ENCODE measurements around the gene SLC15A3. TPM values are rescaled to one million over a fixed set of nuclear protein-coding genes. Genes with fewer than 3 reads are reported as not detected.

Gene SLC15A3
- polyA plus RNA-seq, 1 donor from 2014 or later = not detected

DNA sequence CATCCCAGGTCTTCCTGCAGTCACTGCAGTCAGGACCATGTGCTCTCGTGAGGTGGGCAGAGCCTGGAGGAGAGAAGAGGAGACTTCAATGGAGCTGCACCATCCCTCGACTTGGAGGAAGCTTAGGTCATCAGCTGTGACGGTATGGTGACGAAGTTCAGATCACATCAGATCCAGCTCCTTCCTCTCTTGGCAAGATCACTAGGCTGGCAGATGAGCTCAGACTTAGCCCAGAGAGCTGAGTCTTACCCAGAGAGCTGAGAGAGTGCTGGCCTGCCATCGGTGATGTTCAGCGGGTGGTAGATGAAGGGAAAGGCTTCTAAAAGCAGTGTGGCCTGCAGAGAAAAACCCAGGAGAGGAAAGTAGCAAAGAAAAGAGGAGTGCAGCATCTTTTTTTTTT, 1.8 kb upstream of the SLC15A3 start:
- no peak overlapping the region for H3K4me2 ChIP-seq (ENCODE audit: low read length)
- no peak overlapping the region for H3K4me3 ChIP-seq (ENCODE audit: low read length)
- no peaks in the 10 kb centered on the region for H3K9me3 ChIP-seq (ENCODE audit: low read length)
- no peak overlapping the region for H2AFZ ChIP-seq (ENCODE audit: low read depth, low read length)
- no peaks in the 10 kb centered on the region for H3K36me3 ChIP-seq (ENCODE audit: insufficient read depth, low read length)
- H3K27ac ChIP-seq (ENCODE audit: low read length) = no peak overlapping the region
- H4K20me1 ChIP-seq (ENCODE audit: insufficient read depth) = no peaks in the 10 kb centered on the region
- peaks cover 17% of the 10 kb centered on the region for H3K27me3 ChIP-seq (ENCODE audit: insufficient read depth, low read depth, low read length)
- no peaks in the 10 kb centered on the region for H3K9me2 ChIP-seq (ENCODE audit: insufficient read depth, low read length)
- no peak overlapping the region for H3K9ac ChIP-seq (ENCODE audit: low read length)
- no peak for TF ChIP-seq EZH2 (IDR thresholded peaks at IDR 0.05; ENCODE audit: borderline replicate concordance, insufficient read depth, low read length, poor library complexity, severe bottlenecking)
- no peaks in the 10 kb centered on the region for H3K79me2 ChIP-seq (replicated peaks; ENCODE audit: insufficient read depth, low read length)
- no peaks in the 10 kb centered on the region for H3F3A ChIP-seq (ENCODE audit: insufficient read depth, low read length, poor library complexity, severe bottlenecking)

DNA sequence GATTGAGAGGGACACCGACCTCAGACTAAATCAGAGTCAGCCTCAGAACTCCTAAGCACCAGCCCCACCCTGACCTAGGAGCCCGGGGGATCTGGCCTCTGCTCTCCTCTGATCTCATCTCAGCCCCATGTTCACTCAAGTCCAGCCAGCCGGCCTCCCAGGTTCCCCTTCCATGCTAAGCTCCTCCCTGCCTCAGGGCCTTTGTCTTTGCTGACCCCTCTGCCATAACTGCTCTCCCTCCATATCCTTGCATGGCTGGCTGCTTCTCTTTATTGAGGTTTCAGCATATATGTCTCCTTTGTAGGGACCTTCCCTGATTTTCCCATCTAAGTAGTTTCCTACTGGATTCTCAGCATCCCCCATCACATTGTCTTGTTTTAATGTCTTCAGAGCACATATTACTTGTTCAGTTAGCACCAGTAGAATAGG, 780 bp upstream of the SLC15A3 start:
- Histone ChIP-seq H3F3A (ENCODE audit: insufficient read depth, low read length, poor library complexity, severe bottlenecking) (no peaks in the 10 kb centered on the region), H3K4me2 (ENCODE audit: low read length) (no peak overlapping the region), H3K27me3 (ENCODE audit: insufficient read depth, low read depth, low read length) (peaks cover 17% of the 10 kb centered on the region), H3K36me3 (ENCODE audit: insufficient read depth, low read length) (no peaks in the 10 kb centered on the region), H4K20me1 (ENCODE audit: insufficient read depth) (no peaks in the 10 kb centered on the region), H3K79me2 (replicated peaks; ENCODE audit: insufficient read depth, low read length) (no peaks in the 10 kb centered on the region), H3K9me3 (ENCODE audit: low read length) (no peaks in the 10 kb centered on the region), H3K27ac (ENCODE audit: low read length) (no peak overlapping the region), H3K9me2 (ENCODE audit: insufficient read depth, low read length) (no peaks in the 10 kb centered on the region), H2AFZ (ENCODE audit: low read depth, low read length) (no peak overlapping the region), H3K9ac (ENCODE audit: low read length) (no peak overlapping the region), H3K4me3 (ENCODE audit: low read length) (no peak overlapping the region)
- TF ChIP-seq, protein P1, sequence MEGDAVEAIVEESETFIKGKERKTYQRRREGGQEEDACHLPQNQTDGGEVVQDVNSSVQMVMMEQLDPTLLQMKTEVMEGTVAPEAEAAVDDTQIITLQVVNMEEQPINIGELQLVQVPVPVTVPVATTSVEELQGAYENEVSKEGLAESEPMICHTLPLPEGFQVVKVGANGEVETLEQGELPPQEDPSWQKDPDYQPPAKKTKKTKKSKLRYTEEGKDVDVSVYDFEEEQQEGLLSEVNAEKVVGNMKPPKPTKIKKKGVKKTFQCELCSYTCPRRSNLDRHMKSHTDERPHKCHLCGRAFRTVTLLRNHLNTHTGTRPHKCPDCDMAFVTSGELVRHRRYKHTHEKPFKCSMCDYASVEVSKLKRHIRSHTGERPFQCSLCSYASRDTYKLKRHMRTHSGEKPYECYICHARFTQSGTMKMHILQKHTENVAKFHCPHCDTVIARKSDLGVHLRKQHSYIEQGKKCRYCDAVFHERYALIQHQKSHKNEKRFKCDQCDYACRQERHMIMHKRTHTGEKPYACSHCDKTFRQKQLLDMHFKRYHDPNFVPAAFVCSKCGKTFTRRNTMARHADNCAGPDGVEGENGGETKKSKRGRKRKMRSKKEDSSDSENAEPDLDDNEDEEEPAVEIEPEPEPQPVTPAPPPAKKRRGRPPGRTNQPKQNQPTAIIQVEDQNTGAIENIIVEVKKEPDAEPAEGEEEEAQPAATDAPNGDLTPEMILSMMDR (IDR thresholded peaks at IDR 0.05; ENCODE audit: poor library complexity, severe bottlenecking) = no peak
- no peak for TF ChIP-seq EZH2 (IDR thresholded peaks at IDR 0.05; ENCODE audit: borderline replicate concordance, insufficient read depth, low read length, poor library complexity, severe bottlenecking)
- no peak for TF ChIP-seq EP300 (conservative IDR thresholded peaks at IDR 0.05; ENCODE audit: poor library complexity, severe bottlenecking)
- no peak for TF ChIP-seq TAF1 (IDR thresholded peaks at IDR 0.05; ENCODE audit: low read depth)
- no peak for TF ChIP-seq POLR2AphosphoS5 (IDR thresholded peaks at IDR 0.05)
- TF ChIP-seq SMC3 (conservative IDR thresholded peaks at IDR 0.05; ENCODE audit: poor library complexity) = no peak
- TF ChIP-seq RAD21 (conservative IDR thresholded peaks at IDR 0.05) = no peak
- no peak for TF ChIP-seq MXI1 (conservative IDR thresholded peaks at IDR 0.05; ENCODE audit: poor library complexity, severe bottlenecking)
- TF ChIP-seq, protein P2, sequence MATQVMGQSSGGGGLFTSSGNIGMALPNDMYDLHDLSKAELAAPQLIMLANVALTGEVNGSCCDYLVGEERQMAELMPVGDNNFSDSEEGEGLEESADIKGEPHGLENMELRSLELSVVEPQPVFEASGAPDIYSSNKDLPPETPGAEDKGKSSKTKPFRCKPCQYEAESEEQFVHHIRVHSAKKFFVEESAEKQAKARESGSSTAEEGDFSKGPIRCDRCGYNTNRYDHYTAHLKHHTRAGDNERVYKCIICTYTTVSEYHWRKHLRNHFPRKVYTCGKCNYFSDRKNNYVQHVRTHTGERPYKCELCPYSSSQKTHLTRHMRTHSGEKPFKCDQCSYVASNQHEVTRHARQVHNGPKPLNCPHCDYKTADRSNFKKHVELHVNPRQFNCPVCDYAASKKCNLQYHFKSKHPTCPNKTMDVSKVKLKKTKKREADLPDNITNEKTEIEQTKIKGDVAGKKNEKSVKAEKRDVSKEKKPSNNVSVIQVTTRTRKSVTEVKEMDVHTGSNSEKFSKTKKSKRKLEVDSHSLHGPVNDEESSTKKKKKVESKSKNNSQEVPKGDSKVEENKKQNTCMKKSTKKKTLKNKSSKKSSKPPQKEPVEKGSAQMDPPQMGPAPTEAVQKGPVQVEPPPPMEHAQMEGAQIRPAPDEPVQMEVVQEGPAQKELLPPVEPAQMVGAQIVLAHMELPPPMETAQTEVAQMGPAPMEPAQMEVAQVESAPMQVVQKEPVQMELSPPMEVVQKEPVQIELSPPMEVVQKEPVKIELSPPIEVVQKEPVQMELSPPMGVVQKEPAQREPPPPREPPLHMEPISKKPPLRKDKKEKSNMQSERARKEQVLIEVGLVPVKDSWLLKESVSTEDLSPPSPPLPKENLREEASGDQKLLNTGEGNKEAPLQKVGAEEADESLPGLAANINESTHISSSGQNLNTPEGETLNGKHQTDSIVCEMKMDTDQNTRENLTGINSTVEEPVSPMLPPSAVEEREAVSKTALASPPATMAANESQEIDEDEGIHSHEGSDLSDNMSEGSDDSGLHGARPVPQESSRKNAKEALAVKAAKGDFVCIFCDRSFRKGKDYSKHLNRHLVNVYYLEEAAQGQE (IDR thresholded peaks at IDR 0.05; ENCODE audit: borderline replicate concordance) = no peak

DNA sequence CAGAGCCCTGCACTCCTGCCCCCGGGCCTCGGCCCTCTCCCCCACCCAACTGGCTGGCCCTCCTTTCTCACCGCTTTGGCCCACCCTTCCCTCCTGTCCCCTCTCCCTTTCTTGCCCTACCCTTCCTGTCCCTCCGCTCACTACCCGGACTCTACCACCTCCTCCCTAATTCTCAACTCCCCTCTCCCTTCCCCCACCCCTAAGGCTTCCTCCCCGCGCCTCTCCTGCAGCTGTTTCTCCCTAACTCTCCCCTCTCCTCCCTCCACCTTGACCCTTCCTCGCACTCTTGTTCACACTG, 421 bp downstream of the SLC15A3 start:
- Histone ChIP-seq H3K4me2 (ENCODE audit: low read length) (no peak overlapping the region), H3K4me3 (ENCODE audit: low read length) (no peak overlapping the region), H3F3A (ENCODE audit: insufficient read depth, low read length, poor library complexity, severe bottlenecking) (no peaks in the 10 kb centered on the region), H3K27ac (ENCODE audit: low read length) (no peak overlapping the region), H3K79me2 (replicated peaks; ENCODE audit: insufficient read depth, low read length) (no peaks in the 10 kb centered on the region), H2AFZ (ENCODE audit: low read depth, low read length) (no peak overlapping the region), H4K20me1 (ENCODE audit: insufficient read depth) (no peaks in the 10 kb centered on the region), H3K36me3 (ENCODE audit: insufficient read depth, low read length) (no peaks in the 10 kb centered on the region), H3K27me3 (ENCODE audit: insufficient read depth, low read depth, low read length) (peaks cover 17% of the 10 kb centered on the region), H3K9me3 (ENCODE audit: low read length) (no peaks in the 10 kb centered on the region), H3K9ac (ENCODE audit: low read length) (no peak overlapping the region), H3K9me2 (ENCODE audit: insufficient read depth, low read length) (no peaks in the 10 kb centered on the region)
- TF ChIP-seq SMC3 (conservative IDR thresholded peaks at IDR 0.05; ENCODE audit: poor library complexity) = no peak
- TF ChIP-seq, protein P2 (IDR thresholded peaks at IDR 0.05; ENCODE audit: borderline replicate concordance) = no peak
- TF ChIP-seq, protein P1 (IDR thresholded peaks at IDR 0.05; ENCODE audit: poor library complexity, severe bottlenecking) = no peak
- no peak for TF ChIP-seq POLR2AphosphoS5 (IDR thresholded peaks at IDR 0.05)
- TF ChIP-seq EZH2 (IDR thresholded peaks at IDR 0.05; ENCODE audit: borderline replicate concordance, insufficient read depth, low read length, poor library complexity, severe bottlenecking) = no peak
- no peak for TF ChIP-seq TAF1 (IDR thresholded peaks at IDR 0.05; ENCODE audit: low read depth)
